ENCODE data around the gene AKAP13. TPM values are rescaled to one million over a fixed set of nuclear protein-coding genes. Genes with fewer than 3 reads are reported as not detected.

The AKAP13 gene
- total and polyA plus RNA-seq, 2 donors (not counting 1 experiment from before 2014, with no cell fraction given) = 73.8 to 358 TPM

DNA sequence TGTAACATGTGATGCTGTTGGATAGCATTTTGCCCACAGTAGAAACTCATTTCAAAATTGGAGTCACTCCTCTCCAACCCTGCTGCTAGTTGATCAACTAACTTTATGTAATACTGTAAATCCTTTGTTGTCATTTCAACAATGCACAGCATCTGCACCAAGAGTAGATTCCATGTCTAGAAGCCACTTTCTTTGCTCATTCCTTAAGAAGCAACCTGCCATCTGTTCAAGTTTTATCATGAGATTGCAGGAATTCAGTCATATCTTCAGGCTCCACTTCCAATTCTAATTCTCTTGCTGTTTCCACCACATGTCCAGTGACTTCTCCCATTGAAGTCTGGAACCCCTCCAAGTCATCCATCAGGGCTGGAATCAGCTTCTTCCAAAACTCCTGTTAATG lies 42.9 kb downstream of the AKAP13 start:
- Histone ChIP-seq H3K9ac (ENCODE audit: low read length) (no peak overlapping the region), H3K4me1 (ENCODE audit: control insufficient read depth in 2 of 2, insufficient read depth in 2 of 2, low read length in 2 of 2) (peaks cover 37 to 61% of the 10 kb centered on the region in 2 donors), H3K4me2 (replicated peaks; ENCODE audit: low read depth, low read length, poor library complexity, severe bottlenecking) (no peak overlapping the region), H3K27me3 (replicated peaks in 1 of 4; ENCODE audit: control extremely low read depth in 1 of 4, control insufficient read depth in 3 of 4, insufficient read depth in 4 of 4, low read length in 3 of 4) (no peaks in the 10 kb centered on the region), H2AFZ (ENCODE audit: insufficient read depth, low read depth, low read length, poor library complexity, severe bottlenecking) (no peak overlapping the region), H3K36me3 (replicated peaks in 1 of 2; ENCODE audit: control extremely low read depth in 1 of 2, control insufficient read depth in 1 of 2, extremely low read depth in 1 of 2, insufficient read depth in 2 of 2, low read length in 1 of 2) (no peaks in the 10 kb centered on the region), H4K20me1 (ENCODE audit: control insufficient read depth, insufficient read depth, low read length, poor library complexity, severe bottlenecking) (peaks cover 96% of the 10 kb centered on the region), H3K79me2 (ENCODE audit: control insufficient read depth, insufficient read depth, low read length) (peaks cover 99% of the 10 kb centered on the region), H3K27ac (ENCODE audit: low read length in 2 of 2) (no peak overlapping the region), H3K9me3 (ENCODE audit: control extremely low read depth in 1 of 3, control insufficient read depth in 2 of 3, insufficient read depth in 1 of 3, low read length in 2 of 3) (no peaks in the 10 kb centered on the region), H3K4me3 (ENCODE audit: control extremely low read depth in 1 of 5, extremely low read depth in 1 of 5, insufficient read depth in 1 of 5, low read depth in 2 of 5, low read length in 4 of 5) (no peak overlapping the region)
- Mint-ChIP-seq H3K27me3 (no peaks in the 10 kb centered on the region), H3K9me3 (ENCODE audit: insufficient read depth) (no peaks in the 10 kb centered on the region), H3K4me3 (no peak overlapping the region), H3K27ac (no peak overlapping the region), H3K4me1 (peaks cover 82% of the 10 kb centered on the region)
- ATAC-seq (ENCODE audit: low read depth) = no peak
- DNase-seq = no peak
- CTCF ChIA-PET = interaction anchor here (1.5 to 1.6 kb wide), 2 partner anchors 9 to 127 kb away, joined by 9 to 12 read pairs; no protein-coding TSS in a partner anchor
- intact Hi-C loops (cut with micrococcal nuclease) = no loop called here
- TF ChIP-seq CTCF (IDR thresholded peaks at IDR 0.05) (no peak), EZH2 (IDR thresholded peaks at IDR 0.05; ENCODE audit: borderline replicate concordance, insufficient read depth, low read depth, low read length, poor library complexity, severe bottlenecking) (no peak)
- POLR2A ChIA-PET = no interaction called here

- Histone ChIP-seq H3K36me3 (replicated peaks in 1 of 2; ENCODE audit: control extremely low read depth in 1 of 2, control insufficient read depth in 1 of 2, extremely low read depth in 1 of 2, insufficient read depth in 2 of 2, low read length in 1 of 2) (no peaks in the 10 kb centered on the region), H3K79me2 (ENCODE audit: control insufficient read depth, insufficient read depth, low read length) (peaks cover 99% of the 10 kb centered on the region), H2AFZ (ENCODE audit: insufficient read depth, low read depth, low read length, poor library complexity, severe bottlenecking) (no peak overlapping the region), H3K9me3 (ENCODE audit: control extremely low read depth in 1 of 3, control insufficient read depth in 2 of 3, insufficient read depth in 1 of 3, low read length in 2 of 3) (no peaks in the 10 kb centered on the region), H3K4me3 (ENCODE audit: control extremely low read depth in 1 of 5, extremely low read depth in 1 of 5, insufficient read depth in 1 of 5, low read depth in 2 of 5, low read length in 4 of 5) (no peak overlapping the region), H3K4me2 (replicated peaks; ENCODE audit: low read depth, low read length, poor library complexity, severe bottlenecking) (no peak overlapping the region), H3K9ac (ENCODE audit: low read length) (no peak overlapping the region), H3K4me1 (ENCODE audit: control insufficient read depth in 2 of 2, insufficient read depth in 2 of 2, low read length in 2 of 2) (peaks cover 38 to 56% of the 10 kb centered on the region in 2 donors), H4K20me1 (ENCODE audit: control insufficient read depth, insufficient read depth, low read length, poor library complexity, severe bottlenecking) (peaks cover 96% of the 10 kb centered on the region), H3K27ac (ENCODE audit: low read length in 2 of 2) (no peak overlapping the region), H3K27me3 (replicated peaks in 1 of 4; ENCODE audit: control extremely low read depth in 1 of 4, control insufficient read depth in 3 of 4, insufficient read depth in 4 of 4, low read length in 3 of 4) (no peaks in the 10 kb centered on the region)
- WGBS (ENCODE audit: insufficient coverage) = no CpG with 5 or more reads among the region's 1 CpG
- Mint-ChIP-seq H3K27ac (no peak overlapping the region), H3K27me3 (no peaks in the 10 kb centered on the region), H3K4me3 (no peak overlapping the region), H3K9me3 (ENCODE audit: insufficient read depth) (no peaks in the 10 kb centered on the region), H3K4me1 (peaks cover 85% of the 10 kb centered on the region)
- ATAC-seq (ENCODE audit: low read depth) = no peak
- CTCF ChIA-PET = interaction anchor here (0.6 to 1.6 kb wide), 6 partner anchors 10 to 352 kb away, joined by 3 to 12 read pairs (median 4); no protein-coding TSS in a partner anchor
- DNase-seq = no peak
- intact Hi-C loops (cut with micrococcal nuclease) = no loop called here
- TF ChIP-seq CTCF (IDR thresholded peaks at IDR 0.05) (no peak), EZH2 (IDR thresholded peaks at IDR 0.05; ENCODE audit: borderline replicate concordance, insufficient read depth, low read depth, low read length, poor library complexity, severe bottlenecking) (no peak)
- POLR2A ChIA-PET = no interaction called here
Measured at GRCh38 chr15:85424154-85424553, 43.8 kb downstream of the AKAP13 start.

All from B cell (primary cell).